NT2/D1 (cell line): ENCODE measurements around the gene OR51A7.
"Not testable (repeated sequence)": the region's sequence is repeated elsewhere in the genome, so short reads cannot be mapped to it uniquely, and the experiment has no call there.

ENCODE experiments used
- SUZ12 ChIP-seq: IDR thresholded peaks from 2 replicates; pipeline ENCODE4 v1.6.1; 2011; ENCODE audit not compliant: insufficient read length, insufficient read depth; ENCODE audit errors: extremely low read depth
- YY1 ChIP-seq: IDR thresholded peaks from 2 replicates; pipeline ENCODE4 v1.6.1; 2011; ENCODE audit not compliant: insufficient read length, insufficient read depth
- ZNF274 ChIP-seq: IDR thresholded peaks from 2 replicates; pipeline ENCODE4 v1.6.1; 2011; ENCODE audit warnings: mild to moderate bottlenecking, low read depth, low read length

DNA sequence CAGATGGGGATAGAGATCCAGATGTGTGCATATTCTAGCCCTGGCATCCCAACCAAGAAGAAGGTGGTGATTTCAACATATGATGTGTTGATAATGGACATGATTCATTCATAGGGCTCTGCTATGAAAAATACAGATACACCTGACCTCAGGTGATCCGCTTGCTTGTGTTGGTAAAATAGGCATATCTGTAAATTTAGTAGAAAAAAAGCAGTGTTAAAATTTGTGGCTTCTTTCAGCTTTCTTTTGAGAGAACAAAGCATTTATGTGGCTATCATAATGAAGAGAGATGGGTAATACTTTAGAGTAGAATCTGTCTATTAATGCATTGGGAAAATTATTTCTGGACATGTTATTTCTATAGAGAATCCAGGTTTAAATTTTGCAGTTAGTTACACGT, 52.0 kb downstream of the OR51A7 start, which contains the start of gene OR51A2:
- TF ChIP-seq SUZ12, ZNF274, YY1: not testable (repeated sequence)
